K562 (cell line): Measurements from ENCODE around the gene CPM. TPM values are rescaled to one million over a fixed set of nuclear protein-coding genes. Genes with fewer than 3 reads are reported as not detected.

Source experiments
- BMI1 ChIP-seq: fragments of 150-350 bp; IDR thresholded peaks from 2 replicates; pipeline ENCODE4 v1.6.1; 2014; ENCODE audit warnings: low read length
- CCNT2 ChIP-seq: IDR thresholded peaks from 2 replicates; pipeline ENCODE4 v1.6.1; 2011; ENCODE audit warnings: borderline replicate concordance, low read depth, mild to moderate bottlenecking, moderate library complexity, mixed read lengths, low read length; ENCODE audit not compliant: insufficient read length; ENCODE audit errors: extremely low read depth
- CXXC5 ChIP-seq: fragments of 250-450 bp; sonication (Bioruptor Pico); IDR thresholded peaks from 2 replicates; pipeline ENCODE4 v1.8.0; 2022; ENCODE audit warnings: inconsistent platforms, mild to moderate bottlenecking, moderate library complexity
- GTF2E2 ChIP-seq: fragments of 200-800 bp; sonication (Bioruptor generic); IDR thresholded peaks from 2 replicates; pipeline ENCODE4 v1.6.1; 2016; ENCODE audit warnings: missing genetic modification characterization, missing compliant biosample characterization
- L3MBTL2 ChIP-seq: fragments of 450-650 bp; IDR thresholded peaks from 2 replicates; pipeline ENCODE4 v1.6.1; 2016; ENCODE audit warnings: mild to moderate bottlenecking, moderate library complexity
- RREB1 ChIP-seq: fragments of 250-450 bp; sonication (Bioruptor Pico); IDR thresholded peaks from 2 replicates; pipeline ENCODE4 v1.4.0; 2020
- STAT5B ChIP-seq: fragments of 250-450 bp; sonication (Bioruptor Pico); IDR thresholded peaks from 2 replicates; pipeline ENCODE4 v1.8.0; 2021; ENCODE audit warnings: mild to moderate bottlenecking, inconsistent platforms
- polyA plus RNA-seq, 8 experiments: library from polyadenylated mRNA; depleted of rRNA in 4 of 8; stranded (reverse) in 5 of 8; unstranded in 3 of 8; fragments of >200 nt; fragmentation: Nextera tagmentation in 2 of 8; fragmentation: Illumina TruSeq in 1 of 8; extraction: Ambion mirVana in 2 of 8; extraction: Trizol in 1 of 8; gene quantifications; 2 replicates each; pipeline versions ENCODE4 v1.2.1 to v1.2.3, GENCODE V29; 2011 to 2014; ENCODE audit warnings: inconsistent platforms in 1 of 8, missing spikeins in 1 of 8
- total RNA-seq, 7 experiments: library from RNA; depleted of rRNA in 6 of 7; stranded (reverse); fragments of >200 nt in 6 of 7; fragmentation: Illumina TruSeq in 2 of 7; extraction: Trizol in 2 of 7; gene quantifications; 2 replicates each; pipeline versions ENCODE4 v1.2.1 to v1.2.3, GENCODE V29; 2011 to 2021; ENCODE audit warnings: low replicate concordance in 1 of 7
- TF ChIP-seq, protein P1 (sequence below), 2 experiments: IDR thresholded peaks; 2 replicates each; pipeline ENCODE4 v1.6.1; 2011; ENCODE audit warnings: borderline replicate concordance in 1 of 2, control low read depth in 1 of 2, low read depth in 1 of 2, low read length in 1 of 2, mild to moderate bottlenecking in 1 of 2, mixed read lengths in 1 of 2, moderate library complexity in 1 of 2; ENCODE audit not compliant: insufficient read depth in 1 of 2, insufficient read length in 1 of 2, poor library complexity in 1 of 2, severe bottlenecking in 1 of 2; ENCODE audit errors: extremely low read depth in 1 of 2
- TF ChIP-seq, protein P2 (sequence below): fragments of 250-450 bp; sonication (Bioruptor Pico); IDR thresholded peaks from 2 replicates; pipeline ENCODE4 v1.8.0; 2021; ENCODE audit warnings: moderate library complexity, mild to moderate bottlenecking, inconsistent platforms

CPM gene
- total and polyA plus RNA-seq, 9 of the 15 experiments (the other 6 are each of a cell fraction or from before 2014, with no cell fraction given): 0.31 TPM; not detected in 8

DNA sequence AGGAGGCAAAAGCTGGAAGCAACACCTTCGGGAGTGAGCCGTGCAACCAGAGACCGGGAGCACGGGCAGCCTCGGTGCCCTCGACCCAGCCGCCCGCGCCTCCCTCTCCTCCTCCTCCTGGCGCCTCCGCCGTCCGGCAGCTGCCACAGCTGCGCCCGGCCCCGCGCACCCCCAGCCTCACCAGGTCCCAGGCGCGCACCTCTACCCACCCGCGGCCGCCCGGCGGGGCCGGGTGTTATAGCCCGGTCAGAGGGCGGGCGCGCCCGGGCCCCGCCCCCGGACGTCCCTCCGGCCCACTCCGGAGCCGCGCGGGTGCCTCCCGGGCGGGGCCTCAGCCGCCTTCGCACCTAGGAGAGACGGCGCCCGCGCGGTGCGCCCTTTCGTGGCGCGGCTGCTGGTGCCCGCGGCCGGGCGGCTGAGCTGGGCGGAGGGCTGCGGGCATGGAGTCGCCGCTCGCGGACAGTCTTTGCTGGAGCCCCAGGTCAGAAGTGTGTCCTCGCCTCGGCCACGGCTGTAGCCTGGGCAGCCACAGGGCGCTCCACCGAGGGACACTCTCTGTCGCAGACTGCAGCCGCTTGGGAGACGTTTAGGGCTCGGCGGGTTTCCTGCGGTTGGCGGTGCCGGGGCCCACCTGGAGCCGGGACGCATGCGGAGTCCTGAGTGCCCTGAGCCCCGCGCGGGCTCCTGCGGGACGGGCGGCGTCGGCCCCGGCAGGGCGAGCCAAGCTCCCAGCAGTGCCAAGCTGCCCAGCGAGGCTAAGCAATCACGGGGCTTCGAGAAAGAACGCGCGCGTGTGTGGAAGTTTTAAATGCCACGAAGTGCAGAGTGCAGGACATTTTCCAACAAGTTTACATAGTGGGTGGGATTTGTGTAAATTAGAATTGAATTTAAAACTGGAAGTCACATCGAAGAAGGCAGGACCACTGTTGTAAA is at the start of gene CPM (continued):
- TF ChIP-seq, protein P1, sequence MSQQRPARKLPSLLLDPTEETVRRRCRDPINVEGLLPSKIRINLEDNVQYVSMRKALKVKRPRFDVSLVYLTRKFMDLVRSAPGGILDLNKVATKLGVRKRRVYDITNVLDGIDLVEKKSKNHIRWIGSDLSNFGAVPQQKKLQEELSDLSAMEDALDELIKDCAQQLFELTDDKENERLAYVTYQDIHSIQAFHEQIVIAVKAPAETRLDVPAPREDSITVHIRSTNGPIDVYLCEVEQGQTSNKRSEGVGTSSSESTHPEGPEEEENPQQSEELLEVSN (IDR thresholded peaks at IDR 0.05; ENCODE audit: borderline replicate concordance in 1 of 2, extremely low read depth in 1 of 2, insufficient read depth in 1 of 2, insufficient read length in 1 of 2, low read depth in 1 of 2, low read length in 1 of 2, poor library complexity in 1 of 2, severe bottlenecking in 1 of 2): peak; percentile 86 to 97
- TF ChIP-seq, protein P2, sequence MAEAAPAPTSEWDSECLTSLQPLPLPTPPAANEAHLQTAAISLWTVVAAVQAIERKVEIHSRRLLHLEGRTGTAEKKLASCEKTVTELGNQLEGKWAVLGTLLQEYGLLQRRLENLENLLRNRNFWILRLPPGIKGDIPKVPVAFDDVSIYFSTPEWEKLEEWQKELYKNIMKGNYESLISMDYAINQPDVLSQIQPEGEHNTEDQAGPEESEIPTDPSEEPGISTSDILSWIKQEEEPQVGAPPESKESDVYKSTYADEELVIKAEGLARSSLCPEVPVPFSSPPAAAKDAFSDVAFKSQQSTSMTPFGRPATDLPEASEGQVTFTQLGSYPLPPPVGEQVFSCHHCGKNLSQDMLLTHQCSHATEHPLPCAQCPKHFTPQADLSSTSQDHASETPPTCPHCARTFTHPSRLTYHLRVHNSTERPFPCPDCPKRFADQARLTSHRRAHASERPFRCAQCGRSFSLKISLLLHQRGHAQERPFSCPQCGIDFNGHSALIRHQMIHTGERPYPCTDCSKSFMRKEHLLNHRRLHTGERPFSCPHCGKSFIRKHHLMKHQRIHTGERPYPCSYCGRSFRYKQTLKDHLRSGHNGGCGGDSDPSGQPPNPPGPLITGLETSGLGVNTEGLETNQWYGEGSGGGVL: no peak
- peak; percentile 67 for TF ChIP-seq CXXC5 (CRISPR knock-in tag)
- peak; percentile 98 for TF ChIP-seq L3MBTL2
- no peak for TF ChIP-seq GTF2E2 (tag)
- peak; percentile 20 for TF ChIP-seq CCNT2
- TF ChIP-seq STAT5B: no peak
- TF ChIP-seq RREB1: no peak
- no peak for TF ChIP-seq BMI1
